Esophagus squamous epithelium (tissue), 5 donors: ENCODE data around the gene ANLN. TPM values are rescaled to one million over a fixed set of nuclear protein-coding genes. Genes with fewer than 3 reads are reported as not detected.
"Not testable (repeated sequence)": the region's sequence is repeated elsewhere in the genome, so short reads cannot be mapped to it uniquely, and the experiment has no call there.

ENCODE experiments used
- DNase-seq: peaks from one replicate; lab custom pipeline; 2025; lab: John Stamatoyannopoulos, UW
- H3K27ac ChIP-seq, 4 donors: fragments of 200-600 bp; sonication (generic); one replicate each; pipeline ENCODE4 v1.5.1; 2016 to 2019; ENCODE audit warnings: mild to moderate bottlenecking in 1 of 4
- H3K27me3 ChIP-seq, 4 donors: fragments of 200-600 bp; sonication (generic); 1 replicate in 3 of 4; 2 replicates in 1 of 4; pipeline versions ENCODE4 v1.5.1 to v1.6.0; 2017 to 2021; ENCODE audit warnings: antibody characterized with exemption in 1 of 4
- H3K36me3 ChIP-seq, 3 donors: fragments of 200-600 bp; sonication (generic); one replicate each; pipeline ENCODE4 v1.5.1; 2016 to 2019
- H3K4me1 ChIP-seq, 3 donors: fragments of 200-600 bp; sonication (generic); one replicate each; pipeline ENCODE4 v1.5.1; 2017 to 2019
- H3K4me3 ChIP-seq, 4 donors: fragments of 200-600 bp; sonication (generic); 1 replicate in 3 of 4; 2 replicates in 1 of 4; pipeline ENCODE4 v1.5.1; 2016 to 2019; ENCODE audit warnings: mild to moderate bottlenecking in 2 of 4, moderate library complexity in 1 of 4
- H3K9me3 ChIP-seq, 3 donors: fragments of 200-600 bp; sonication (generic); one replicate each; pipeline ENCODE4 v1.5.1; 2016 to 2019
- POLR2A ChIP-seq, 4 donors: fragments of 450-650 bp; IDR thresholded peaks; one replicate each; pipeline ENCODE4 v1.6.1; 2017; ENCODE audit warnings: antibody characterized with exemption in 4 of 4, mild to moderate bottlenecking in 4 of 4, moderate library complexity in 3 of 4
- WGBS, 2 donors: methylation state at CpG; one replicate each; pipeline ENCODE4 v1.1.5; 2018; 5-methylcytosine and 5-hydroxymethylcytosine counted together
- intact Hi-C: fragments of 100-400 bp; cut with DNase I; formaldehyde crosslinking; loops from one replicate; pipeline ENCODE4 v1.15.0; 2022
- total RNA-seq, 4 donors: library from RNA; depleted of rRNA; stranded (reverse); fragments of >200 nt; gene quantifications; one replicate each; pipeline ENCODE4 v1.1.0, GENCODE V29; 2016
- TF ChIP-seq, protein P1 (sequence below), 6 experiments: fragments of 450-650 bp in 4 of 6; fragments of 200-600 bp in 2 of 6; sonication (generic) in 2 of 6; IDR thresholded peaks; one replicate each; pipeline ENCODE4 v1.5.1; 2016 to 2019; ENCODE audit warnings: antibody characterized with exemption in 6 of 6, mild to moderate bottlenecking in 4 of 6, moderate library complexity in 4 of 6
- donor health status: DM: yes; HTN: yes; CAD: no.

The ANLN gene
- total RNA-seq, 4 donors from 2014 or later, result 16.6 to 67.9 (median 25.0) TPM

DNA sequence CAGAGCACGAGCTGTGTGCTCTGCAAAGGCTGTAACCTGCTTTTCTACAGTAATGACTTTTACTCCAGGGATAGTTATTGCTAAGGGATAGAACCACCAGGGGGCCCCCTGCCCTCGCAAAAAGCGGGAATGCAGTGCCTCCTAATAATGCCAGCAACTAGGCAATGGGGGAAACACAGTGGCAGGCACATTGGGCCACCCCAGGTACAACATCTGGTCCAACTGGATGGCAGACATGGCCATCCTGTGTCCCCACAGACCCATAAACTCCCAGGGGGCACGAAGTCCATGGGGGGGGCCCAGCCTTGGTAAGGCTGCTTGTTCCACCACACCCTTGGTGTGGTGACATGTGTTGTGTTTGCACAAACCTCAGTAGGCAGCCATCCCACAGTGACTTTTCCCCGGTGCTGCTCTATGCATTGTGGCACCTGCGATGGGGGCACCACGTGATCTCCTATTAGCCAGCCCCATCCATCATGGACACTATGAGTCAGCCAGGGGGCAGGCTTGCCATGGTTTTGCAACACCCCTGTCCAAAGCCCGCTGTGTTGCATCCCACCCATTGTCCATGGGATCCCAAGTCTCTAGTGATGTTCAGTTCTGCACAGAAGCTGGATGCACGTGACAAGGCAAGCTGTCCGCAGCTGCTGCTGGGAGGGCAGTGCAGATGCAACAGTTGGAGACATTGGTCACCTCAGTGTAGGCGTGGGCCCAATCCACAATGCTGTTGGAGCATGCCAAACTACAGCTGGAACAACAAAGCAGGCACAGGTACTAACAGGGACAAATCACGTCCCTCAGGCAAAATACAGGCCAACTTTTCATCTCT, 84.0 kb downstream of the ANLN start:
- no peak overlapping the region for H3K4me3 ChIP-seq
- 41 to 47% methylated on average over 4 to 6 of the region's 12 CpGs for WGBS, 2 donors
- H3K4me1 ChIP-seq, result peaks cover 0 to 13% (median 0%) of the 10 kb centered on the region in 3 donors
- H3K27ac ChIP-seq, result no peak overlapping the region
- intact Hi-C loops, result no loop called here
- H3K36me3 ChIP-seq, result no peaks in the 10 kb centered on the region
- TF ChIP-seq, protein P1, sequence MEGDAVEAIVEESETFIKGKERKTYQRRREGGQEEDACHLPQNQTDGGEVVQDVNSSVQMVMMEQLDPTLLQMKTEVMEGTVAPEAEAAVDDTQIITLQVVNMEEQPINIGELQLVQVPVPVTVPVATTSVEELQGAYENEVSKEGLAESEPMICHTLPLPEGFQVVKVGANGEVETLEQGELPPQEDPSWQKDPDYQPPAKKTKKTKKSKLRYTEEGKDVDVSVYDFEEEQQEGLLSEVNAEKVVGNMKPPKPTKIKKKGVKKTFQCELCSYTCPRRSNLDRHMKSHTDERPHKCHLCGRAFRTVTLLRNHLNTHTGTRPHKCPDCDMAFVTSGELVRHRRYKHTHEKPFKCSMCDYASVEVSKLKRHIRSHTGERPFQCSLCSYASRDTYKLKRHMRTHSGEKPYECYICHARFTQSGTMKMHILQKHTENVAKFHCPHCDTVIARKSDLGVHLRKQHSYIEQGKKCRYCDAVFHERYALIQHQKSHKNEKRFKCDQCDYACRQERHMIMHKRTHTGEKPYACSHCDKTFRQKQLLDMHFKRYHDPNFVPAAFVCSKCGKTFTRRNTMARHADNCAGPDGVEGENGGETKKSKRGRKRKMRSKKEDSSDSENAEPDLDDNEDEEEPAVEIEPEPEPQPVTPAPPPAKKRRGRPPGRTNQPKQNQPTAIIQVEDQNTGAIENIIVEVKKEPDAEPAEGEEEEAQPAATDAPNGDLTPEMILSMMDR (IDR thresholded peaks at IDR 0.05), result peak in 5 of 6 experiments; percentile 26 to 59 (median 29)
- no peak for TF ChIP-seq POLR2A (IDR thresholded peaks at IDR 0.05)
- H3K9me3 ChIP-seq, result no peaks in the 10 kb centered on the region
- DNase-seq, result no peak
- no peaks in the 10 kb centered on the region for H3K27me3 ChIP-seq

DNA sequence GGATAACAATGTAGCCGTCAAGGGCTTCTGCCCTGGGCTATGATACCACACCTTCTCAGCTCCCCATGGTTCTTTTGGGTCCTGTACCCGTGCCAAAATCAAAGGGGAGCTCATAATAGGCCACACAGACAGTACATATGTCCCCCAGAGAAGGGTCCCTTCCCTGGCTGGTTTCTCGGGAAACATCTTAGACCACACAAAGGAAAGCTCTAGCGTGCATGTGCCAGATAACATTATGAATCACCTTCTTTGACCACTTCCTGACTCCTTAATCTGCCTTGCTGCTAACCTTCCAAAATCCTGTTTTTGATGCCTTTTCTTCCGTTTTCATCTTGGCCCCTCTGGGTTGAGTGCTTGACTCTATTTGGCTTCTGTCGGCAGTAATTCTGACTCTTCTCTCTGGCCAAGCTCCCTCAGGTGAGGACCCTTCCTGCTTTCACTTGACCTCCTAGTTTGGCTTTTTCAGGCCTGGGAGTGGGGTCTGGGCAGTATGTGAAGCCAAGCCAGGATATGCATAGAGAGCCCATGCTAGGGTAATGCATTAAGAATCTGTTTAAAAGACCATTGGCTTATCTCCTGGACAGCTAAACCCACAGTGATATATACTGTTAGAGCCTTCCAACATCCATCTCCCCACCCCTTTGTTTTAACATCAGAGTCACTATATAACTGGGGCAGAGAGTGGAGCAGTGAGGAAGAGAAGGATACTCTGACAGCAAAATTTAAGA, 84.8 kb downstream of the ANLN start:
- 7 to 27% methylated on average over 4 to 6 of the region's 6 CpGs for WGBS, 2 donors
- Histone ChIP-seq H3K36me3 (no peaks in the 10 kb centered on the region), H3K27me3 (no peaks in the 10 kb centered on the region)

DNA sequence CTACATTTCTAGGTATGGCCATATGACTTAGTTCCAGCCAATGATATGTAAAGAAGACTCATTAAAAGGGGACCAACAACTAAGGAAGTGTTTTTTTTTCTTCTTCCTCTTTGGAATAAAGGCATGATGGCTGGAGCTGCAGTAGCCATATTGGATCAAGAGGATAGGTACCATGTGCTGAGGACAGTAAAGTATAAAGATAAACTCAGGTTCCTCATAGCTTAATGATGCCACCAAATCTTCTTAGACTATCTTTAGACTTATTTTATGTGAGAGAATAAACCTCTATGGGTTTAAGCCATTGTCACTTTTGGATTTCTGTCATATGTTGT, 85.3 kb downstream of the ANLN start:
- DNase-seq, result no peak
- no peaks in the 10 kb centered on the region for H3K9me3 ChIP-seq
- no peak overlapping the region for H3K4me3 ChIP-seq
- H3K4me1 ChIP-seq, result peaks cover 0 to 13% (median 0%) of the 10 kb centered on the region in 3 donors
- TF ChIP-seq, protein P1 (IDR thresholded peaks at IDR 0.05), result no peak
- TF ChIP-seq POLR2A (IDR thresholded peaks at IDR 0.05), result no peak
- no peak overlapping the region for H3K27ac ChIP-seq
- intact Hi-C loops, result no loop called here
- H3K27me3 ChIP-seq, result no peaks in the 10 kb centered on the region
- H3K36me3 ChIP-seq, result no peaks in the 10 kb centered on the region

More for the DNA sequence above, 84.8 kb downstream of the ANLN start:
- Histone ChIP-seq H3K4me3 (no peak overlapping the region), H3K4me1 (peaks cover 0 to 13% (median 0%) of the 10 kb centered on the region in 3 donors), H3K27ac (no peak overlapping the region), H3K9me3 (no peaks in the 10 kb centered on the region)
- no peak for DNase-seq
- intact Hi-C loops, result no loop called here
- TF ChIP-seq POLR2A (IDR thresholded peaks at IDR 0.05), result no peak
- TF ChIP-seq, protein P1 (IDR thresholded peaks at IDR 0.05), result no peak

DNA sequence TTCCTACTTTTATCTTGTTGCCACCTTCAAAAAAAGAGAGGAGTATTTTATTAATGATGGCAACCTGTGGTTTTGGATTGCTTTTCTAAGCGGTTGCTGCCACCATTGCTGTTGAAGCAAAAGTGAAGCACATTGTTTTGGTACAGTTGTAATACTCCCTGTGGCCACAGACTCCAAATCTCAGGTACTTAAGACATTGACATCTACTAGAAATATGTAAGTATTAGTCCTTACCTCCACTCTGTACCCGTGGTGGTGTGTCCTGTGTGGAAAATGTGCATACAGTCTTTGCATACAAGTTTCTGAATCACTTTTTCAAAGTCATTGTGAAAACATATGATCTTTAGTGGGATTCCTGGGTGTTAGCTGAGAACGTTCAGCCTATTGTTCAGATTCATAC, 85.7 kb downstream of the ANLN start:
- no peaks in the 10 kb centered on the region for H3K27me3 ChIP-seq
- TF ChIP-seq, protein P1 (IDR thresholded peaks at IDR 0.05), result no peak
- TF ChIP-seq POLR2A (IDR thresholded peaks at IDR 0.05), result no peak
- no peak overlapping the region for H3K4me3 ChIP-seq
- no peak for DNase-seq
- H3K36me3 ChIP-seq, result no peaks in the 10 kb centered on the region
- no peaks in the 10 kb centered on the region for H3K9me3 ChIP-seq
- intact Hi-C loops, result no loop called here
- 78 to 92% methylated on average over 3 of the region's 3 CpGs for WGBS, 2 donors
- no peak overlapping the region for H3K27ac ChIP-seq
- peaks cover 0 to 13% (median 0%) of the 10 kb centered on the region in 3 donors for H3K4me1 ChIP-seq

DNA sequence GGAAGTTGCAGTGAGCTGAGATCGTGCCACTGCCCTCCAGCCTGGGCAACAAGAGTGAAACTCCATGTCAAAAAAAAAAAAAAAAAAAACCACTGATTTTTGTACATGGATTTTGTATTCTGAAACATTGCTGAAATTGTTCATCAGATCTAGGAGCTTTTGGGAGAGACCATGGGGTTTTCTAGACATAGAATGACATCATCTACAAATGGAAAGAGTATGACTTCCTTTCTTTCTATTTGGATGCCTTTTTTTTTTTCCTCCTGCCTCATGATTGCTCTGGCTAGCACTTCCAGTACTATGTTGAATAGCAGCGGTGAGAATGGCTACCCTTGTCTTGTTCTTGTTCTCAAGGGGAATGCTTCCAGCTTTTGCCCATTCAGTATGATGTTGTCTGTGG, 89.1 kb downstream of the ANLN start:
- H3K4me1 ChIP-seq, result peaks cover 0 to 10% (median 0%) of the 10 kb centered on the region in 3 donors
- no peak overlapping the region for H3K27ac ChIP-seq
- H3K27me3 ChIP-seq, result peaks cover 0 to 4% (median 0%) of the 10 kb centered on the region in 4 donors
- intact Hi-C loops, result no loop called here
- WGBS, 2 donors, result 93 to 96% methylated on average over 2 of the region's 2 CpGs
- H3K4me3 ChIP-seq, result no peak overlapping the region
- no peaks in the 10 kb centered on the region for H3K9me3 ChIP-seq
- TF ChIP-seq POLR2A (IDR thresholded peaks at IDR 0.05), result no peak
- H3K36me3 ChIP-seq, result no peaks in the 10 kb centered on the region
- no peak for DNase-seq

DNA sequence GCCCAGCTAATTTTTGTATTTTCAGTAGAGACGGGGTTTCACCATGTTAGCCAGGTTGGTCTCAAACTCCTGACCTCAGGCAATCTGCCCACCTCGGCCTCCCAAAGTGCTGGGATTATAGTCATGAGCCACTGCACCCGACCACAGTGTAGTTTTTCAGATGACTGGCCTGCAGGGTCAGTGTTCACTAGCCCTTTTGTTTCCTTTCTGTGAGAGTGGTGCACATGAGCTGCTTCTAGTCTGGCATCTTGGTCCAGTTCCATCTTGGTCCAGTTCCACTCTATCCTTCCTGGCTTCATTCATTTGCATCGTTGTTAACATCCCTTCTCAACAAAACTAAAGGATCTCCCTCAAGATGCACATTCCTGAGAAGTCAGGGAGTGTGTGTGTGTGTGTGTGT, 94.2 kb downstream of the ANLN start:
- not testable (repeated sequence) for H3K27me3 ChIP-seq, H3K4me1 ChIP-seq, H3K9me3 ChIP-seq, H3K4me3 ChIP-seq, DNase-seq, H3K36me3 ChIP-seq, H3K27ac ChIP-seq
- intact Hi-C loops, result loop anchor here (10.0 kb wide), 1 partner anchor 191 kb away; no protein-coding TSS in a partner anchor
- 77 to 79% methylated on average over 4 of the region's 4 CpGs for WGBS, 2 donors
